ENCODE results near the gene FAT3.

FAT3 gene

DNA sequence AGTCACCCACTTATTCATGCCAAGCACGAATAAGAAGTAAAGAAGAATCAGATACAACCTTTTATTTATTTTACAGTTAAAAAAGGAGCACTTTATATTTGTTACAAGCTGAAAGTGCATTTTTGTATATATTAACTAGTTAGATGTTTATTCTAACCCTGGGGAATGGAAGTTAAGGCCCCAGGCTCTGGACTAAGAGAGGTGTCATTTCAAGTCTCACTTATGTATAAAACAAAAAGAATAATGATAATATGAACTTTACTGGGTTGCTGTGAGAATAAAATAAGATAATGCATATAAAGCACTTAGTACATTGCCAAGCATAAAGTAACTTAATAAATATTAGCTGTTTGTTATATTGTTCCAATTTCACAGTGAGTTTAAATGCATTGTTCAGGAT, 12.1 kb upstream of the FAT3 start:
- Mint-ChIP-seq H3K4me1 (peaks cover 37% of the 10 kb centered on the region), H3K9me3 (no peaks in the 10 kb centered on the region), H3K27ac (no peak overlapping the region), H3K27me3 (ENCODE audit: low read depth, poor library complexity) (peaks cover 8% of the 10 kb centered on the region), H3K36me3 (ENCODE audit: low read depth) (no peaks in the 10 kb centered on the region), H3K4me3 (no peak overlapping the region)
- DNase-seq: no peak
- TF ChIP-seq, protein P1, sequence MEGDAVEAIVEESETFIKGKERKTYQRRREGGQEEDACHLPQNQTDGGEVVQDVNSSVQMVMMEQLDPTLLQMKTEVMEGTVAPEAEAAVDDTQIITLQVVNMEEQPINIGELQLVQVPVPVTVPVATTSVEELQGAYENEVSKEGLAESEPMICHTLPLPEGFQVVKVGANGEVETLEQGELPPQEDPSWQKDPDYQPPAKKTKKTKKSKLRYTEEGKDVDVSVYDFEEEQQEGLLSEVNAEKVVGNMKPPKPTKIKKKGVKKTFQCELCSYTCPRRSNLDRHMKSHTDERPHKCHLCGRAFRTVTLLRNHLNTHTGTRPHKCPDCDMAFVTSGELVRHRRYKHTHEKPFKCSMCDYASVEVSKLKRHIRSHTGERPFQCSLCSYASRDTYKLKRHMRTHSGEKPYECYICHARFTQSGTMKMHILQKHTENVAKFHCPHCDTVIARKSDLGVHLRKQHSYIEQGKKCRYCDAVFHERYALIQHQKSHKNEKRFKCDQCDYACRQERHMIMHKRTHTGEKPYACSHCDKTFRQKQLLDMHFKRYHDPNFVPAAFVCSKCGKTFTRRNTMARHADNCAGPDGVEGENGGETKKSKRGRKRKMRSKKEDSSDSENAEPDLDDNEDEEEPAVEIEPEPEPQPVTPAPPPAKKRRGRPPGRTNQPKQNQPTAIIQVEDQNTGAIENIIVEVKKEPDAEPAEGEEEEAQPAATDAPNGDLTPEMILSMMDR (IDR thresholded peaks at IDR 0.05): no peak

DNA sequence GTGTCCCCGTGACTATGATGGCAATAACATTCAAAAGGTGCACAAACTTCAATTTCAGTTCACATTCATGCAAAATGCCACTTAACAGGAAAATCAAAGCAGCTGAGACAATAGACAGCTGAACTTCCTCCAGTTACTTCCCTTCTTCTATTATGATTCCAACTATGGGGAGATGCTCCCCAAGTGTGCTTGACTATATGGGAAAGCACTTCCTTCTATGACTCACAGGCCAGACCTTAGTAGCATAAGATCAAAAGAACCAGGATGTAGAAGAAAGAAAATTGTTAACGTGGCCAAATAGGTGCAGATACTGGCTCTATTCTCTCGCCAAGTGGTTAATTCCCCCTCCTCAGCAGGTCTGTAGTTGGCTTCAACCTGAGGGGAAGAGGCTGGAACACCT, 7.8 kb upstream of the FAT3 start:
- TF ChIP-seq, protein P1 (IDR thresholded peaks at IDR 0.05): no peak
- Mint-ChIP-seq H3K4me1 (peaks cover 11% of the 10 kb centered on the region), H3K36me3 (ENCODE audit: low read depth) (peaks cover 7% of the 10 kb centered on the region), H3K27me3 (ENCODE audit: low read depth, poor library complexity) (peaks cover 11% of the 10 kb centered on the region), H3K4me3 (no peak overlapping the region), H3K27ac (no peak overlapping the region), H3K9me3 (peaks cover 9% of the 10 kb centered on the region)
- DNase-seq: no peak

DNA sequence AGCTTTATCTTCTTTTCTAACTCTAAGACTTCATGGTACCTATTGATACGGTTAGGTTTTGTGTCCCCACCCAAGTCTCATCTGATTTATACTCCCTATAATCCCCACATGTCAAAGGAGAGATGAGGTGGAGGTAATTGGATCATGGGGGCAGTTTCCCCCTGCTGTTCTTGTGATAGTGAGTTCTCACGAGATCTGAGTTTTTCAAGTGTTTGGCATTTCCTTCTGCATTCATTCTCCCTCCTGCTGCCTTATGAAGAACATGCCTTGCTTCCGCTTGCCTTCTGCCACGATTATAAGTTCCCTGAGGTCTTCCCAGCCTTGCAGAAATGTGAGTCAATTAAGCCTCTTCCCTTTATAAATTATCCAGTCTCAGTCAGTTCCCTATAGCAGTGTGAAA, 5.1 kb upstream of the FAT3 start:
- Mint-ChIP-seq H3K27me3 (ENCODE audit: low read depth, poor library complexity) (peaks cover 22% of the 10 kb centered on the region), H3K27ac (no peak overlapping the region), H3K36me3 (ENCODE audit: low read depth) (peaks cover 7% of the 10 kb centered on the region), H3K4me3 (no peak overlapping the region), H3K9me3 (peaks cover 12% of the 10 kb centered on the region), H3K4me1 (peaks cover 31% of the 10 kb centered on the region)
- TF ChIP-seq, protein P1 (IDR thresholded peaks at IDR 0.05): no peak
- no peak for DNase-seq

DNA sequence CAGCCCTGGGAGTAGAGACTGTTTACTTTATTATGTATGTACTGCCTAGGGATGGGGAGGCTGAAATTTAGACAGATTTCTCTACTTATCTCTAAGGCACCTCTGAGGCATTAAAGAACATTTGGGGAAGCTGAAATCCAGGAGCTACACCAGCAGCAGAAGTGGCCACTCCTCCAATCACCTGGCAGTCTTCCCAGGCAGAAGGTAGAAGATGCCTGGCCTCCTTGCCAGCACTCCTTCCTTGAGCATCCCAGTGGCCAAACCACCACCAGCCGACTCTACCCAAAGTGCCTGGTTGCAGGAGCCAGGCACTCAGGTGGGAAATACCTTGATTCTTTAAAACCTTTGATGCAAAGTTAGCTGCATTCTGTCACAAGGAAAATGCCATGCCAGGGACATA, 1.9 kb upstream of the FAT3 start:
- Mint-ChIP-seq H3K27ac (no peak overlapping the region), H3K4me3 (no peak overlapping the region), H3K4me1 (peaks cover 37% of the 10 kb centered on the region), H3K27me3 (ENCODE audit: low read depth, poor library complexity) (peaks cover 18% of the 10 kb centered on the region), H3K9me3 (peaks cover 12% of the 10 kb centered on the region), H3K36me3 (ENCODE audit: low read depth) (peaks cover 7% of the 10 kb centered on the region)
- no peak for DNase-seq
- TF ChIP-seq, protein P1 (IDR thresholded peaks at IDR 0.05): no peak

DNA sequence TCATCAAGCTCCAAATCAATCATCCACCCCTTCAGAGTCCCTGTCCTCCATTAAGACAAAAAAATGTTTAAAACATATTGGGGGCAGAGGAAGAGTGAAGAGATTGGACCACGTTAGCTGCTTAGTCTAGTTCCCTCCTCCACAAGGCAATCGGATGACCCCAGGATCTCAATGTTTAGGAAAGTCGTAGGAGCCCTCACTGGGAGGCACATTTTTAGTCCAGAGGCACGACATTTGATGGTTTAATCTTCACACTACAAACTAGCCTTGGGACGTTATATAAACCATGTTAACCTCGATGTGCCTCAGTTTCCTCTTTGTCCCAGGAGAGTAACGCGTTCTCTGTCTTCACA, 588 bp upstream of the FAT3 start:
- Mint-ChIP-seq H3K4me3 (peak overlapping the region; percentile 96), H3K4me1 (peaks cover 51% of the 10 kb centered on the region), H3K27ac (peak overlapping the region; percentile 81), H3K27me3 (ENCODE audit: low read depth, poor library complexity) (peaks cover 14% of the 10 kb centered on the region), H3K36me3 (ENCODE audit: low read depth) (peaks cover 7% of the 10 kb centered on the region), H3K9me3 (peaks cover 12% of the 10 kb centered on the region)
- DNase-seq: no peak
- TF ChIP-seq, protein P1 (IDR thresholded peaks at IDR 0.05): no peak

DNA sequence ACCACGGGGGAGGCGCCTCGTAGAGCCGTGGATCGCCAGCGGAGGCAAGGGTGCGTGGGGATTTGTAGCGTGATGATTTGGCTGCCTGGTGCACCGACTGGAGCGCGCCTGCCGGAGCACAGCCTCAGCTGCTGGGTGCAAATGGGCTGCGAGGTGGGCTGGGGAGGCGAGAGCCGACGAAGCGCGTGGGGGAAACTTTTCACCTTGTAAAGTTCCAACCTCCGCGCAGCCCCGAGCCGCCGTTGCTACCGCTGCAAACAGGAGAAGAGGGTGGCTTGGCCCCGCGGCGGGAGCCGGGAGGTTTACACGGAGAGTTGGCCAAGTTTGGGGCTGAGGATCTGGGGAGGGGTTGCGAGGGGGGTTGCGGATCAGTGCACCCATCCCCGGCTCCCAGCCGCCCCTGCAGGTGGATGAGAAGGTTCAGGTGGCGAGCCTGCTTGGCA, 528 bp downstream of the FAT3 start:
- Mint-ChIP-seq H3K27me3 (ENCODE audit: low read depth, poor library complexity) (peaks cover 13% of the 10 kb centered on the region), H3K4me1 (peaks cover 60% of the 10 kb centered on the region), H3K9me3 (peaks cover 11% of the 10 kb centered on the region), H3K36me3 (ENCODE audit: low read depth) (peaks cover 7% of the 10 kb centered on the region), H3K4me3 (peak overlapping the region; percentile 96), H3K27ac (peak overlapping the region; percentile 98)
- DNase-seq: peak; percentile 59
- TF ChIP-seq, protein P1 (IDR thresholded peaks at IDR 0.05): no peak
